GM12878 (cell line): ENCODE data around the gene EHF. TPM values are rescaled to one million over a fixed set of nuclear protein-coding genes. Genes with fewer than 3 reads are reported as not detected.

Source experiments
- ATAC-seq: fragments of 200-7000 bp; cut with Tn5 transposase; 3 replicates; pipeline ENCODE4 v1.9.1; 2020; ENCODE audit warnings: mild to moderate bottlenecking, moderate library complexity
- Bru-seq: library from RNA; stranded (reverse); fragments of 400-500 nt; gene quantifications from one replicate; lab custom pipeline; 2021; lab: Mats Ljungman, UMichigan
- BruChase-seq, 2 experiments: library from RNA; stranded (reverse); fragments of 400-500 nt; gene quantifications; one replicate each; lab custom pipeline; 2021; lab: Mats Ljungman, UMichigan
- BruUV-seq: library from RNA; stranded (reverse); fragments of 400-500 nt; replicated peaks from 2 replicates; lab custom pipeline; 2021; lab: Mats Ljungman, UMichigan
- CTCF ChIA-PET: fragments of 300-600 bp; sonication (Branson Sonifier 250); formaldehyde crosslinking; extraction: SDS; loops from one replicate; lab custom pipeline; 2021; ENCODE audit warnings: inconsistent platforms; lab: Yijun Ruan, JAX
- POLR2A ChIA-PET: fragments of 350-600 bp; formaldehyde crosslinking; extraction: SDS; loops from one replicate; lab custom pipeline; 2021; ENCODE audit warnings: inconsistent platforms; lab: Charles Lee
- RAD21 ChIA-PET: fragments of 300-600 bp; sonication (Branson Sonifier 250); formaldehyde crosslinking; loops from one replicate; lab custom pipeline; 2023; ENCODE audit warnings: antibody characterized with exemption; ENCODE audit not compliant: unreplicated experiment; lab: Charles Lee
- SMC1A ChIA-PET: fragments of 300-600 bp; sonication (Branson Sonifier 250); formaldehyde crosslinking; loops from one replicate; lab custom pipeline; 2023; ENCODE audit not compliant: unreplicated experiment, uncharacterized antibody; lab: Charles Lee
- DNase-seq: peaks from one replicate; pipeline ENCODE4 v3.0.0-alpha.2; 2011; ENCODE audit warnings: low read depth, low spot score
- FAIRE-seq: peaks from 3 replicates; lab custom pipeline; 2011; peaks lifted over from hg19 to GRCh38; lab: Jason Lieb, UNC
- H2AFZ ChIP-seq: 2 replicates; pipeline ENCODE4 v1.6.0; 2011; ENCODE audit warnings: low read depth, low read length, control low read depth; ENCODE audit not compliant: control insufficient read depth
- H3K27ac ChIP-seq: 2 replicates; pipeline ENCODE4 v1.5.1; 2011; ENCODE audit warnings: control low read depth; ENCODE audit not compliant: control insufficient read depth, insufficient read depth
- H3K27me3 ChIP-seq, 2 experiments: replicated peaks in 1 of 2; 2 replicates each; pipeline versions ENCODE4 v1.6.0 to v1.6.1; 2011; ENCODE audit warnings: low read length in 1 of 2; ENCODE audit not compliant: control insufficient read depth in 2 of 2, insufficient read depth in 2 of 2
- H3K36me3 ChIP-seq, 2 experiments: 2 replicates each; pipeline ENCODE4 v1.5.1; 2011; ENCODE audit warnings: low read length in 1 of 2; ENCODE audit not compliant: control insufficient read depth in 2 of 2, insufficient read depth in 2 of 2
- H3K4me1 ChIP-seq: 2 replicates; pipeline ENCODE4 v1.6.1; 2011; ENCODE audit warnings: mild to moderate bottlenecking, low read length, moderate library complexity, mixed read lengths; ENCODE audit not compliant: control insufficient read depth, insufficient read depth
- H3K4me2 ChIP-seq: 2 replicates; pipeline ENCODE4 v1.6.0; 2011; ENCODE audit warnings: control low read depth; ENCODE audit not compliant: control insufficient read depth, insufficient read depth
- H3K4me3 ChIP-seq: fragments of 200-600 bp; sonication (generic); 2 replicates; pipeline ENCODE4 v1.5.1; 2016
- H3K79me2 ChIP-seq: 2 replicates; pipeline ENCODE4 v1.6.0; 2011; ENCODE audit warnings: low read length; ENCODE audit not compliant: control insufficient read depth, insufficient read depth
- H3K9ac ChIP-seq: 2 replicates; pipeline ENCODE4 v1.8.0; 2011; ENCODE audit warnings: low read length, control low read depth, mixed read lengths; ENCODE audit not compliant: control insufficient read depth, insufficient read depth
- H3K9me3 ChIP-seq: replicated peaks from 3 replicates; pipeline ENCODE4 v1.5.1; 2011; ENCODE audit warnings: mild to moderate bottlenecking, low read length; ENCODE audit not compliant: control insufficient read depth, insufficient read depth
- H4K20me1 ChIP-seq: 2 replicates; pipeline ENCODE4 v1.6.0; 2011; ENCODE audit not compliant: control insufficient read depth, insufficient read depth
- CBFB ChIP-seq: IDR thresholded peaks from 2 replicates; pipeline ENCODE4 v1.6.1; 2016; ENCODE audit warnings: antibody characterized with exemption, low read depth
- FOS ChIP-seq: IDR thresholded peaks from 3 replicates; pipeline ENCODE4 v1.6.1; 2011; ENCODE audit warnings: borderline replicate concordance; ENCODE audit not compliant: insufficient read length; ENCODE audit errors: extremely low read depth
- JUND ChIP-seq: IDR thresholded peaks from 2 replicates; pipeline ENCODE4 v1.6.1; 2012; ENCODE audit warnings: low read depth, mild to moderate bottlenecking, low read length, improper control_type of control experiment, moderate library complexity
- SP1 ChIP-seq: IDR thresholded peaks from one replicate; pipeline ENCODE4 v1.6.1; 2011; ENCODE audit warnings: low read depth, low read length
- SRF ChIP-seq, 2 experiments: IDR thresholded peaks; 2 replicates each; pipeline ENCODE4 v1.6.1; 2011; ENCODE audit warnings: low read depth in 2 of 2, low read length in 2 of 2, mild to moderate bottlenecking in 1 of 2, moderate library complexity in 1 of 2
- ZNF207 ChIP-seq: fragments of 450-650 bp; IDR thresholded peaks from 2 replicates; pipeline ENCODE4 v1.6.1; 2014; ENCODE audit warnings: antibody characterized with exemption, mild to moderate bottlenecking, borderline replicate concordance
- WGBS: methylation state at CpG from one replicate; pipeline ENCODE4 v1.1.6; 2016; ENCODE audit warnings: low lambda C conversion rate; ENCODE audit not compliant: insufficient replicate concordance, insufficient coverage; ENCODE audit errors: missing lambda C conversion rate; 5-methylcytosine and 5-hydroxymethylcytosine counted together
- in situ Hi-C: fragments of 300-500 bp; cut with MboI; formaldehyde crosslinking; loops from 9 replicates; pipeline ENCODE4 v1.14.3; 2018; ENCODE audit warnings: mixed read lengths
- intact Hi-C: fragments of 100-400 bp; cut with micrococcal nuclease; formaldehyde crosslinking; loops from one replicate; pipeline ENCODE4 v1.14.2; 2022; ENCODE audit not compliant: unreplicated experiment
- long read RNA-seq, 2 experiments: library from polyadenylated mRNA; unstranded; transcript quantifications; one replicate each; pipeline ENCODE4 v2.0.0, GENCODE V29; 2019 to 2020
- polyA minus RNA-seq, 3 experiments: library from RNA; depleted of rRNA, polyadenylated mRNA; stranded (reverse); fragments of >200 nt; gene quantifications; 2 replicates each; pipeline ENCODE4 v1.2.3, GENCODE V29; 2011
- polyA plus RNA-seq, 11 experiments: library from polyadenylated mRNA; depleted of rRNA in 4 of 11; unstranded in 6 of 11; stranded (reverse) in 5 of 11; fragments of >200 nt; fragmentation: Nextera tagmentation in 4 of 11; fragmentation: Illumina TruSeq in 1 of 11; extraction: Ambion mirVana in 4 of 11; extraction: Trizol in 1 of 11; gene quantifications; 1 replicate in 1 of 11; 2 replicates in 10 of 11; pipeline versions ENCODE4 v1.2.1 to v1.2.3, GENCODE V29; 2011 to 2016; ENCODE audit warnings: inconsistent platforms in 2 of 11, missing spikeins in 2 of 11, low read depth in 1 of 11
- total RNA-seq, 4 experiments: library from RNA; depleted of rRNA in 3 of 4; stranded (reverse); fragments of >200 nt in 3 of 4; fragmentation: Illumina TruSeq in 1 of 4; extraction: Trizol in 1 of 4; gene quantifications; 2 replicates each; pipeline versions ENCODE4 v1.2.1 to v1.2.3, GENCODE V29; 2013 to 2021

Gene EHF
- total RNA-seq (2013; cell fraction: nucleolus; rRNA removed) = not detected in 2 replicates
- not detected in 2 replicates for total RNA-seq (2014; rRNA removed)
- total RNA-seq (2014; rRNA removed; fragmentation: Illumina TruSeq; extraction: Trizol) = 0.04 TPM in 1 of 2 replicates, not detected in the other
- 0.16 and 0.33 TPM in 2 replicates for total RNA-seq (2021)
- polyA plus RNA-seq (2011; ENCODE audit: low read depth) = not detected
- polyA plus RNA-seq (2011; rRNA removed) = 0.03 TPM in 1 of 2 replicates, not detected in the other
- not detected in 2 replicates for polyA plus RNA-seq (2011; cell fraction: cytosol; rRNA removed)
- polyA plus RNA-seq (2011; cell fraction: nucleus; rRNA removed) = not detected in 2 replicates
- polyA plus RNA-seq (2012) = not detected in 2 replicates
- 0.19 TPM in 1 of 2 replicates, not detected in the other for polyA plus RNA-seq (2014; fragmentation: Illumina TruSeq; extraction: Trizol)
- not detected for polyA plus RNA-seq (2014; fragmentation: Nextera tagmentation; extraction: Ambion mirVana)
- polyA plus RNA-seq (2014; rRNA removed) = 0.04 and 0.38 TPM in 2 replicates
- under 1 TPM in 1 of 2 experiments, not detected in 1; 0.08 TPM for polyA plus RNA-seq (2016; fragmentation: Nextera tagmentation; extraction: Ambion mirVana)
- polyA minus RNA-seq (2011; rRNA and poly(A)+ RNA removed) = not detected in 2 replicates
- polyA minus RNA-seq (2011; cell fraction: cytosol; rRNA and poly(A)+ RNA removed) = not detected in 2 replicates
- polyA minus RNA-seq (2011; cell fraction: nucleus; rRNA and poly(A)+ RNA removed) = not detected in 2 replicates
- Bru-seq, nascent RNA = percentile 10 among the genes with signal in this experiment
- percentile 9 among the genes with signal in this experiment for BruChase-seq, experiment 1, labeled RNA remaining after a 6-hour chase
- BruChase-seq, experiment 2, labeled RNA remaining after a 2-hour chase = percentile 21 among the genes with signal in this experiment
- long read RNA-seq, experiment 1 = 0 reads
- long read RNA-seq, experiment 2 = 0 reads

GRCh38 chr11:34620820-34621792 is at the start of gene EHF:
Gene EHF, plus strand, starts transcription at chr11:34621093. Its CDS starts 21,538 bp downstream, at chr11:34642631.
- POLR2A ChIA-PET = no interaction called here
- RAD21 ChIA-PET = no interaction called here
- no peak for TF ChIP-seq FOS
- no peak for TF ChIP-seq ZNF207
- TF ChIP-seq CBFB = no peak
- no peak for TF ChIP-seq JUND
- no peak for TF ChIP-seq SP1
- no peak for TF ChIP-seq SRF (IDR thresholded peaks at IDR 0.05; ENCODE audit: low read depth in 2 of 2, low read length in 2 of 2)
- in situ Hi-C loops (no loop called here), intact Hi-C loops (no loop called here)
- ATAC-seq (no peak), FAIRE-seq (no peak), DNase-seq (no peak)
- SMC1A ChIA-PET = no interaction called here
- Histone ChIP-seq H3K4me2 (no peak within 1 kb of the TSS), H3K27me3 (no peaks in the 10 kb centered on the region; a peak in 4 of 4 replicates), H3K4me3 (no peak within 1 kb of the TSS), H3K9me3 (no peaks in the 10 kb centered on the region; the same call in 1 of the 3 replicates), H3K36me3 (no peaks in the 10 kb centered on the region), H3K4me1 (peaks cover 13% of the 10 kb centered on the region), H3K27ac (no peak within 1 kb of the TSS), H3K79me2 (no peaks in the 10 kb centered on the region), H2AFZ (no peak within 1 kb of the TSS), H3K9ac (no peak within 1 kb of the TSS), H4K20me1 (no peaks in the 10 kb centered on the region)
- CTCF ChIA-PET = interaction anchor here (0.5 to 0.7 kb wide), 2 partner anchors 278 to 464 kb away, joined by 3 read pairs; no protein-coding TSS in a partner anchor
- 58% methylated on average over 7 of the region's 7 CpGs for WGBS
- no TSS peak for BruUV-seq
